Stimulated activated naive B cell treated with anti-CD40 and anti-IgM and Interleukin-4, amounts not matched to agents 10 μg/mL and 1 μg/mL and 100 μg/mL, for 72 hours (primary cell): ENCODE results near the gene CPB2.

Experiments
- ATAC-seq, 2 donors: fragments of 150-1000 bp; cut with Tn5 transposase; replicated peaks; 2 replicates each; pipeline ENCODE4 v1.10.0; 2021; ENCODE audit warnings: moderate library complexity in 1 of 2
- DNase-seq: peaks from one replicate; pipeline ENCODE4 v3.0.0; 2021
- H3K27ac Mint-ChIP-seq: one replicate; pipeline ENCODE4 v1.8.0; 2022; ENCODE audit warnings: mild to moderate bottlenecking, mixed read lengths
- H3K27me3 Mint-ChIP-seq, 2 donors: one replicate each; pipeline ENCODE4 v1.8.0; 2022; ENCODE audit warnings: mixed read lengths in 2 of 2
- H3K36me3 Mint-ChIP-seq, 2 donors: one replicate each; pipeline ENCODE4 v1.8.0; 2022; ENCODE audit warnings: mixed read lengths in 2 of 2, mild to moderate bottlenecking in 1 of 2
- H3K4me1 Mint-ChIP-seq, 2 donors: one replicate each; pipeline ENCODE4 v1.8.0; 2022; ENCODE audit warnings: mixed read lengths in 2 of 2, mild to moderate bottlenecking in 1 of 2
- H3K4me3 Mint-ChIP-seq, 2 donors: one replicate each; pipeline ENCODE4 v1.8.0; 2022; ENCODE audit warnings: mild to moderate bottlenecking in 2 of 2, mixed read lengths in 2 of 2, moderate library complexity in 1 of 2
- H3K9me3 Mint-ChIP-seq, 2 donors: one replicate each; pipeline ENCODE4 v1.8.0; 2022; ENCODE audit warnings: mixed read lengths in 2 of 2, mild to moderate bottlenecking in 1 of 2

CPB2 gene

GRCh38 chr13:46097015-46097414, 7.8 kb downstream of the CPB2 start:
- peaks cover 9 to 10% of the 10 kb centered on the region in 2 donors for H3K27me3 Mint-ChIP-seq
- no peak overlapping the region for H3K27ac Mint-ChIP-seq
- DNase-seq = no peak
- no peaks in the 10 kb centered on the region for H3K9me3 Mint-ChIP-seq
- H3K36me3 Mint-ChIP-seq = no peaks in the 10 kb centered on the region
- peaks cover 6 to 21% of the 10 kb centered on the region in 2 donors for H3K4me1 Mint-ChIP-seq
- no peak overlapping the region for H3K4me3 Mint-ChIP-seq
- no peak for ATAC-seq

- no peak for DNase-seq
- H3K36me3 Mint-ChIP-seq = no peaks in the 10 kb centered on the region
- no peak overlapping the region for H3K4me3 Mint-ChIP-seq
- H3K27me3 Mint-ChIP-seq = peaks cover 9 to 10% of the 10 kb centered on the region in 2 donors
- no peak overlapping the region for H3K27ac Mint-ChIP-seq
- no peaks in the 10 kb centered on the region for H3K9me3 Mint-ChIP-seq
- H3K4me1 Mint-ChIP-seq = no peaks in the 10 kb centered on the region
- no peak for ATAC-seq
These were observed 10.4 kb downstream of the CPB2 start for GRCh38 chr13:46094478-46094877.

GRCh38 chr13:46088821-46089562, 15.8 kb downstream of the CPB2 start:
- Mint-ChIP-seq H3K27ac (no peak overlapping the region), H3K9me3 (no peaks in the 10 kb centered on the region), H3K27me3 (no peaks in the 10 kb centered on the region), H3K36me3 (no peaks in the 10 kb centered on the region), H3K4me3 (no peak overlapping the region), H3K4me1 (no peaks in the 10 kb centered on the region)
- ATAC-seq (no peak), DNase-seq (no peak)

GRCh38 chr13:46087481-46087880, 17.4 kb downstream of the CPB2 start:
- no peak for DNase-seq
- no peaks in the 10 kb centered on the region for H3K4me1 Mint-ChIP-seq
- H3K27ac Mint-ChIP-seq = no peak overlapping the region
- H3K9me3 Mint-ChIP-seq = no peaks in the 10 kb centered on the region
- ATAC-seq = no peak
- H3K4me3 Mint-ChIP-seq = no peak overlapping the region
- no peaks in the 10 kb centered on the region for H3K36me3 Mint-ChIP-seq
- H3K27me3 Mint-ChIP-seq = no peaks in the 10 kb centered on the region

- Mint-ChIP-seq H3K36me3 (no peaks in the 10 kb centered on the region), H3K27ac (no peak overlapping the region), H3K9me3 (no peaks in the 10 kb centered on the region), H3K27me3 (no peaks in the 10 kb centered on the region), H3K4me3 (no peak overlapping the region), H3K4me1 (no peaks in the 10 kb centered on the region)
- no peak for DNase-seq
- no peak for ATAC-seq
These were observed 17.8 kb downstream of the CPB2 start for GRCh38 chr13:46086985-46087384.

DNA sequence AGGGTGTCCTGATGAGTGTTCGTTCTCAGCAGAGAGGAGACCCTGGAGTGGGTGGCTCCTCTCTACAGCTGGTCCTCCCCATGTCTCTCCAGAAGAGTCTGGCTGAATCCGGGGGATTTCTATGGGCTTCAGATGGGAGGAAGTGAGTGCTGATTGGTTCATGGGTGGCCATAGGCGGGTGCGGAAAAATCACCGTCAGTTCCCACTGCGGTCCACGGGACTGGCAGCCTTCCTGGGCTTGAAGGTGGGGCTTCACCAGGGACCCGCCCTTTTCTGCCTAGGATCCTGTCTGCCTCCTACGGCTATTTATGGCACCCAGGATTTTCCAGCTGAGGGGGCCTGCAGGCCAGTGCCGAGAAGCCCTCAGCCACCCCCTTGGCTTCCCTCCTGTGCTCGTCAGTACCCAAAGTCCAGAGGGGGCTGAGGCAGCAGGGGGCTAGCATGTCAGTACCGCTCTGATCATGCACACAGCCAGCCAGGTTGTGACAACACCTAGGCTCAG, 18.4 kb downstream of the CPB2 start:
- Mint-ChIP-seq H3K27ac (no peak overlapping the region), H3K4me1 (no peaks in the 10 kb centered on the region), H3K27me3 (no peaks in the 10 kb centered on the region), H3K9me3 (no peaks in the 10 kb centered on the region), H3K36me3 (no peaks in the 10 kb centered on the region), H3K4me3 (no peak overlapping the region)
- DNase-seq (no peak), ATAC-seq (no peak)

- no peak for ATAC-seq
- Mint-ChIP-seq H3K27ac (no peak overlapping the region), H3K36me3 (no peaks in the 10 kb centered on the region), H3K4me1 (no peaks in the 10 kb centered on the region), H3K9me3 (no peaks in the 10 kb centered on the region), H3K4me3 (no peak overlapping the region), H3K27me3 (no peaks in the 10 kb centered on the region)
- no peak for DNase-seq
These were observed 19.1 kb downstream of the CPB2 start for GRCh38 chr13:46085737-46086136.

DNA sequence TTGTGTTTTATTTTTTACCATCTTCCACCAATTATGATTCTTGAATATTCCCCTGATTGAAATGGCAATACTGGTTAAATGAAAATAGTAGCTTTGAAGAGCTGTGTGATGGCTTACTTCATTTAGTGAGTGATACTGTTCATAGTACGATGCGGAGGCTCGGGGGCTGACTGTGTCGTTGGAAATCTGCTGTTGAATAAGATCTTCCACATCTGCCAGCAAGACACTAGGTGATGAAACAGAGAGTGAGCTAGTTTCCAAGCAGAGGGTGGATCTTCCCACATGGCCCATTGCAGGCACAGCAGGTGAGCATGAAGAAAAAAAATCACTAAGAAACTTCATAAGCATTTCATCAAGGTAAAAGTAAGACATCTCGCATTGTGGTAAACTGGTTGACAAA, 22.5 kb downstream of the CPB2 start:
- Mint-ChIP-seq H3K27ac (no peak overlapping the region), H3K4me1 (no peaks in the 10 kb centered on the region), H3K36me3 (no peaks in the 10 kb centered on the region), H3K27me3 (no peaks in the 10 kb centered on the region), H3K4me3 (no peak overlapping the region), H3K9me3 (no peaks in the 10 kb centered on the region)
- ATAC-seq (no peak), DNase-seq (no peak)

GRCh38 chr13:46079770-46080169, 25.1 kb downstream of the CPB2 start:
- DNase-seq (no peak), ATAC-seq (no peak)
- no peaks in the 10 kb centered on the region for H3K4me1 Mint-ChIP-seq
- H3K36me3 Mint-ChIP-seq = peaks cover 0 to under 1% of the 10 kb centered on the region in 2 donors
- H3K4me3 Mint-ChIP-seq = no peak overlapping the region
- peaks cover 0 to 4% of the 10 kb centered on the region in 2 donors for H3K27me3 Mint-ChIP-seq
- H3K27ac Mint-ChIP-seq = no peak overlapping the region
- peaks cover 0 to 1% of the 10 kb centered on the region in 2 donors for H3K9me3 Mint-ChIP-seq

GRCh38 chr13:46077265-46077664, 27.6 kb downstream of the CPB2 start:
- DNase-seq = no peak
- ATAC-seq = no peak
- H3K4me1 Mint-ChIP-seq = no peaks in the 10 kb centered on the region
- no peak overlapping the region for H3K4me3 Mint-ChIP-seq
- H3K27ac Mint-ChIP-seq = no peak overlapping the region
- H3K36me3 Mint-ChIP-seq = peaks cover 0 to 2% of the 10 kb centered on the region in 2 donors
- H3K9me3 Mint-ChIP-seq = peaks cover 0 to 2% of the 10 kb centered on the region in 2 donors
- H3K27me3 Mint-ChIP-seq = peaks cover 0 to 4% of the 10 kb centered on the region in 2 donors

DNA sequence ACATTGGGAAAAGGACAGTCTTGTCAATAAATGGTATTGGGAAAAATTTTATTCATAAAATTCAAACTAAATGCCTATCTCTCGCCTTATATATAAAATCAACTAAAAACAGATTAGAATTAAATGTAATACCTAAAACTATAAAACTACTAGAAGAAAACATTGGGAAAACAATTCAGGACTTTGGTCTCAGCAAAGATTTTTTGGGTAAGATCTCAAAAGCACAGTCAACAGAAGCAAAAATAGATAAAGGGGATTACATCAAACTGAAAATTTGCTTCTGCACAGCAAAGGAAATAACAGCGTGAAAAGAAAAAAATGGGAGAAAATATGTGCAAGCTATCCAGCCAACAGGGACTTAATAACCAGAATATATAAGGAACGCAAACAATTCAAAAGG, 28.0 kb downstream of the CPB2 start:
- peaks cover 0 to 4% of the 10 kb centered on the region in 2 donors for H3K27me3 Mint-ChIP-seq
- no peaks in the 10 kb centered on the region for H3K4me1 Mint-ChIP-seq
- H3K36me3 Mint-ChIP-seq = peaks cover 0 to 2% of the 10 kb centered on the region in 2 donors
- no peak overlapping the region for H3K4me3 Mint-ChIP-seq
- peaks cover 0 to 2% of the 10 kb centered on the region in 2 donors for H3K9me3 Mint-ChIP-seq
- no peak for ATAC-seq
- DNase-seq = no peak
- H3K27ac Mint-ChIP-seq = no peak overlapping the region

DNA sequence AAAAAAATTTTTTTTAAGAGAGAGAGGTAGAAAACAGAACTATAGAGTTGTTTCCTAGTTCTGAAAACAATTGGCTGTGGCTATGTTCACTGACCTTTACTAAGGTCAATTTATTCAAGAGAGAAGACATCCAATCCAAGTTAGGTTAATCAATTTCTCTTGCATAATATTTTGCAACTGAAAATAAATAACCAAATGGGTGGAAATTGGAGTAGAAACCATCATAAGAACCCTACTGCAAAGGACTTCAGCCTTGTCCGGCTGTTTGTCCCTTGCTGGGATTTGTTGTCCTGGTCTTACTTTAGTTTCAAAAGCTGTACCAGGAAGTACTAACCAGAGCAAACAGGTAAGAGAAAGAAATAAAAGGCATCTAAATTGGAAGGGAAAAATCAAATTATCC, 29.0 kb downstream of the CPB2 start:
- no peak for ATAC-seq

GRCh38 chr13:46071590-46072249, 33.1 kb downstream of the CPB2 start:
- peaks cover 0 to 4% of the 10 kb centered on the region in 2 donors for H3K27me3 Mint-ChIP-seq
- peaks cover 0 to 2% of the 10 kb centered on the region in 2 donors for H3K9me3 Mint-ChIP-seq
- DNase-seq = no peak
- no peak overlapping the region for H3K27ac Mint-ChIP-seq
- peak in 1 of 2 donors; percentile 67 for ATAC-seq
- H3K4me3 Mint-ChIP-seq = no peak overlapping the region
- H3K4me1 Mint-ChIP-seq = peaks cover 0 to 1% of the 10 kb centered on the region in 2 donors
- H3K36me3 Mint-ChIP-seq = peaks cover 0 to 2% of the 10 kb centered on the region in 2 donors

More for the DNA sequence above, 29.0 kb downstream of the CPB2 start:
- peaks cover 0 to 4% of the 10 kb centered on the region in 2 donors for H3K27me3 Mint-ChIP-seq
- H3K4me1 Mint-ChIP-seq = peaks cover 0 to 1% of the 10 kb centered on the region in 2 donors
- DNase-seq = no peak
- no peak overlapping the region for H3K27ac Mint-ChIP-seq
- H3K36me3 Mint-ChIP-seq = peaks cover 0 to 2% of the 10 kb centered on the region in 2 donors
- H3K4me3 Mint-ChIP-seq = no peak overlapping the region
- H3K9me3 Mint-ChIP-seq = peaks cover 0 to 2% of the 10 kb centered on the region in 2 donors

DNA sequence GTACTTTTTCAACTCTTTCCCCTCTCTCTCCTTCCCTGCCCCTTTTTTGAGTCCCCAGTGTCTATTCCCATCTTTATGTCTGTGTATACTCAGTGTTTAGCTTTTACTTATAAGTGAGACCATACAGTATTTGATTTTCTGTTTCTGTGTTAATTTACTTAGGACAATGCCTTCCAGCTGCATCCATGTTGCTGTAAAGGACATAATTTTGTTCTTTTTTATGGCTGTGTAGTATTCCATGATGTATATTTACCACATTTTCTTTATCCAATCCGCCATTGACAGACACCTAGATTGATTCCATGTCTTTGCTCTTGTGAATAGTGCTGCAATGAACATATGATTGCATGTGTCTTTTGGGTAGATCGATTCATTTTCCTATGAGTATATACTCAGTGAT, 41.5 kb downstream of the CPB2 start:
- no peak overlapping the region for H3K27ac Mint-ChIP-seq
- no peaks in the 10 kb centered on the region for H3K36me3 Mint-ChIP-seq
- DNase-seq = no peak
- H3K27me3 Mint-ChIP-seq = no peaks in the 10 kb centered on the region
- peaks cover 0 to 5% of the 10 kb centered on the region in 2 donors for H3K9me3 Mint-ChIP-seq
- no peak for ATAC-seq
- H3K4me3 Mint-ChIP-seq = no peak overlapping the region
- no peaks in the 10 kb centered on the region for H3K4me1 Mint-ChIP-seq

- peaks cover 0 to 5% of the 10 kb centered on the region in 2 donors for H3K9me3 Mint-ChIP-seq
- no peak for DNase-seq
- no peaks in the 10 kb centered on the region for H3K27me3 Mint-ChIP-seq
These were observed 42.6 kb downstream of the CPB2 start for GRCh38 chr13:46062185-46062584.

More at GRCh38 chr13:46062185-46062584, 42.6 kb downstream of the CPB2 start:
- Mint-ChIP-seq H3K4me3 (no peak overlapping the region), H3K4me1 (no peaks in the 10 kb centered on the region), H3K36me3 (no peaks in the 10 kb centered on the region), H3K27ac (no peak overlapping the region)
- ATAC-seq = no peak
